Tibial artery (tissue), 4 donors: ENCODE results near the gene PRKCQ.

ENCODE experiments used
- DNase-seq, 2 donors: peaks; one replicate each; pipeline ENCODE4 v3.0.0-alpha.2; 2019
- H3K27ac ChIP-seq, 2 donors: fragments of 200-600 bp; sonication (generic) in 1 of 2; 1 replicate in 1 of 2; 2 replicates in 1 of 2; pipeline ENCODE4 v1.5.1; 2018 to 2019; ENCODE audit warnings: mild to moderate bottlenecking in 1 of 2
- H3K27me3 ChIP-seq, 2 donors: fragments of 200-600 bp; sonication (generic) in 1 of 2; one replicate each; pipeline versions ENCODE4 v1.5.1 to v1.6.0; 2016 to 2019
- H3K36me3 ChIP-seq, 3 donors: fragments of 200-600 bp; sonication (generic) in 2 of 3; one replicate each; pipeline ENCODE4 v1.5.1; 2016 to 2019; ENCODE audit warnings: mild to moderate bottlenecking in 2 of 3
- H3K4me1 ChIP-seq, 4 donors: fragments of 200-600 bp; sonication (generic) in 2 of 4; 1 replicate in 3 of 4; 2 replicates in 1 of 4; pipeline ENCODE4 v1.5.1; 2016 to 2019
- H3K4me3 ChIP-seq, 2 donors: fragments of 200-600 bp; sonication (generic) in 1 of 2; 1 replicate in 1 of 2; 2 replicates in 1 of 2; pipeline ENCODE4 v1.5.1; 2018 to 2019; ENCODE audit warnings: mild to moderate bottlenecking in 2 of 2
- H3K9me3 ChIP-seq, 3 donors: fragments of 200-600 bp; sonication (generic) in 1 of 3; one replicate each; pipeline ENCODE4 v1.5.1; 2016 to 2019
- intact Hi-C: fragments of 100-400 bp; cut with DNase I; formaldehyde crosslinking; loops from one replicate; pipeline ENCODE4 v1.15.0; 2023; ENCODE audit warnings: low total_unique reads
- TF ChIP-seq, protein P1 (sequence below), 2 experiments: fragments of 200-600 bp in 1 of 2; fragments of 450-650 bp in 1 of 2; IDR thresholded peaks; one replicate each; pipeline ENCODE4 v1.5.1; 2017 to 2019; ENCODE audit warnings: antibody characterized with exemption in 2 of 2, mild to moderate bottlenecking in 1 of 2, moderate library complexity in 1 of 2

The PRKCQ gene

DNA sequence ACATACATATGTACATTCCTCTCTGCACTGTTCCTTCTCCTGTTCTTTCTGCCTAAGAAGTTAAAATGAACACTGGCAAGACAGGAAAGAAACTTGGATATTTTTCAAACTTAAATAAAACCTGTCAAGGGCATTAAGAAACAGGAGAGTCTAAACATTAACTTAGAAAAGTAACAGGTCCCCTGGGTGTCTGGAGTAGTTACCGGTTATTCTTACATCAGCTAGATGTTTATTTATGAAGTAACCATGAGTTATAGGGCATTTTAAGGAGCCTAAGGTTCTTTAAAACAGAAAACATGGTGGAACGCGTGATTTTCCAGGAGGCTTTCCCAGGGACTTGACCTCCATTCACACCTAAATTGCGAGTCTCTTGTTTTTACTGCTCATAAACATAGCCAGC is 148.2 kb downstream of the PRKCQ start:
- Histone ChIP-seq H3K9me3 (no peaks in the 10 kb centered on the region), H3K27me3 (no peaks in the 10 kb centered on the region), H3K4me1 (no peaks in the 10 kb centered on the region), H3K36me3 (no peaks in the 10 kb centered on the region), H3K4me3 (no peak overlapping the region), H3K27ac (no peak overlapping the region)
- DNase-seq, result no peak
- TF ChIP-seq, protein P1, sequence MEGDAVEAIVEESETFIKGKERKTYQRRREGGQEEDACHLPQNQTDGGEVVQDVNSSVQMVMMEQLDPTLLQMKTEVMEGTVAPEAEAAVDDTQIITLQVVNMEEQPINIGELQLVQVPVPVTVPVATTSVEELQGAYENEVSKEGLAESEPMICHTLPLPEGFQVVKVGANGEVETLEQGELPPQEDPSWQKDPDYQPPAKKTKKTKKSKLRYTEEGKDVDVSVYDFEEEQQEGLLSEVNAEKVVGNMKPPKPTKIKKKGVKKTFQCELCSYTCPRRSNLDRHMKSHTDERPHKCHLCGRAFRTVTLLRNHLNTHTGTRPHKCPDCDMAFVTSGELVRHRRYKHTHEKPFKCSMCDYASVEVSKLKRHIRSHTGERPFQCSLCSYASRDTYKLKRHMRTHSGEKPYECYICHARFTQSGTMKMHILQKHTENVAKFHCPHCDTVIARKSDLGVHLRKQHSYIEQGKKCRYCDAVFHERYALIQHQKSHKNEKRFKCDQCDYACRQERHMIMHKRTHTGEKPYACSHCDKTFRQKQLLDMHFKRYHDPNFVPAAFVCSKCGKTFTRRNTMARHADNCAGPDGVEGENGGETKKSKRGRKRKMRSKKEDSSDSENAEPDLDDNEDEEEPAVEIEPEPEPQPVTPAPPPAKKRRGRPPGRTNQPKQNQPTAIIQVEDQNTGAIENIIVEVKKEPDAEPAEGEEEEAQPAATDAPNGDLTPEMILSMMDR (IDR thresholded peaks at IDR 0.05), result no peak
- intact Hi-C loops, result no loop called here

DNA sequence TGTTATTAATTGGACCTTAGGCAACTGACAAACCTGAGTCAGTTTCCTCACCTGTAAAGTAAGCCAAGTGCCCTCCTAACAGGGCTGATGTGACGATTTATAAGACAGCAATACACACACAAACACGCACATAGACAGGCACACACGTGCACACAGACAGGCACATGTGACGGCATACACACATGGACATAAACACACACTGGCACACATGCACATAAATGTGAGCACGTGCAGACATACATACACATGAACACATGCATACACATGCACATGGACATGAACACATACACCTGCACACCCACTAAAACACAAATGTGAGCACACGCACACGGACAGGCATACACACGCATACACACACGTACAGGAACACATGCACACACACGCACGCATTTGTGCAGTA is 148.9 kb downstream of the PRKCQ start:
- no peak overlapping the region for H3K4me3 ChIP-seq
- TF ChIP-seq, protein P1 (IDR thresholded peaks at IDR 0.05), result no peak
- intact Hi-C loops, result no loop called here
- no peaks in the 10 kb centered on the region for H3K9me3 ChIP-seq
- no peak for DNase-seq
- no peaks in the 10 kb centered on the region for H3K4me1 ChIP-seq
- H3K36me3 ChIP-seq, result no peaks in the 10 kb centered on the region
- no peak overlapping the region for H3K27ac ChIP-seq
- H3K27me3 ChIP-seq, result no peaks in the 10 kb centered on the region

DNA sequence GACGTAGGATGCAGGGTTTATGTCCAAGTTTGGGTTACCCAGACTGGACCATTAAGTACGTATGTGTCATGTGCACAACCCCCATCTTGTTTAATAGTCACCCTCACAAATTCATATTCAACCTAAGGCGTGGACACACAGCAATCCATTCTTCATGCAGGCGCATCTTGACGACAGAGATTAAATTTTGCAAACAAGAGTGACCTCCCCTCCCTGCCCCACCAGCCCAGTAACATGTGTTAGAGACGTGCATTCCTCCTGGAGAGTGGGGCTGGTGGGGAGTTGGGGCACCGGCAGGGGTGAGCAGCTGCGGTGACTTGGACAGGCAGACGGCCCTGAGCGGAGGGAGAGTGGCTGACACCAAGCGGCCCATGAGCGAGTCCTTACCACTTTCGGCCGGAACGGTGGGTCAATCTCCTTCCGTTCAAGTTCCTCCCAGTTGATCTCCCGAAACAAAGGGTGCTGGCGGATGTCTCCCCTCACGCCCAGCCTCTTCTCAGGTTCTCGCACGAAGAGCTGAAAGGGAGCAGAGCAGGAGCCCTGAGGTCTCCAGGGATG is 149.6 kb downstream of the PRKCQ start:
- no peaks in the 10 kb centered on the region for H3K36me3 ChIP-seq
- TF ChIP-seq, protein P1 (IDR thresholded peaks at IDR 0.05), result no peak
- DNase-seq, result no peak
- intact Hi-C loops, result no loop called here
- no peaks in the 10 kb centered on the region for H3K27me3 ChIP-seq
- H3K27ac ChIP-seq, result no peak overlapping the region
- no peaks in the 10 kb centered on the region for H3K4me1 ChIP-seq
- H3K4me3 ChIP-seq, result no peak overlapping the region
- H3K9me3 ChIP-seq, result no peaks in the 10 kb centered on the region

DNA sequence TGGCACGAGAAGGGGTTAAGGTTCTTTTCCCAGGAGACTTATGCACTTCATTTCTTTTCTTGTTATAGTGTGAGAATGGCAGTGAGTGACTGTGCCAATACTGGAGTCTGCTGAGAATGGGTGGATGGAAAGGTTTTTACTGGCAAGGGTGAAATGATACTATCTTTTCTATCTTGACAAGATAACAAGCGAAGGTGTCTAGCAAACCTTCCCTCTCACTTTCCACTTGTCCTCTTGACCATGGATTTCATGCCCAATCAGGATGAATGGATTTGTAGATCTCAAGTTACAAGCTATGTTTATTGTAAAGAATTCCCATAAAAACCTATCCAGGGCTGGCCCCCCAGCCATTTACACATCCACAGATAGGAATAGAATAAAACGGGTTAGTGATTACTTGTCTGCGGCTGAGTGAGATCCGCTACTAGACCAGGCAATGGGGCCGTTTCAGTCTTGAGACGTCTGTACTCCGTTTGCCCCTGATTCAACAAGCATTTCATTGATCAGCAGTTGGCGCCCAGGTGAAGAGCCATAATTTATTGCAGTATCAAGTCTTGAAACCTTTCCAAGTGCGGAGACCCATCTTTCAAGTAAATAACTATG is 152.6 kb downstream of the PRKCQ start:
- intact Hi-C loops, result no loop called here
- DNase-seq, result no peak
- no peaks in the 10 kb centered on the region for H3K27me3 ChIP-seq

DNA sequence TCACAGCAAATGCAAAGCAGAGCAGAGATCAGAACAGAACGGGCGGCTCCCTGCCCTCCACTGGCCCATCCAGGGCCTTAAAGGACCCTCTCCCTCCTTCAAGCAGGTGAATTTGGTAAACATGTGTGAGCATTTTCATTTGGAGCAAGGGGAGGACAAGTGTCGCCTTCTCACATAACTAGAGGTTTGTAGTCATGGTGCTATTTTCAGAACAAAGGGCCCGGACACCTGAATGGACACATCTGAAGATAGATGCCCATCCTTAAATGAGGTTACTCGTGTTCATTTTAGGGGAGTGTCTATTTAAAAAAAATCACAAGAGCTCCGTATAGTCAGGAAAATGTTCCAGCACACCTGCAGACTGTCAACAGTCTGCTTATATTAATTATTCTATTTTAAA is 153.8 kb downstream of the PRKCQ start:
- H3K4me3 ChIP-seq, result no peak overlapping the region
- no peaks in the 10 kb centered on the region for H3K4me1 ChIP-seq
- intact Hi-C loops, result no loop called here
- H3K27me3 ChIP-seq, result no peaks in the 10 kb centered on the region
- DNase-seq, result no peak
- TF ChIP-seq, protein P1 (IDR thresholded peaks at IDR 0.05), result no peak
- H3K9me3 ChIP-seq, result no peaks in the 10 kb centered on the region
- H3K27ac ChIP-seq, result no peak overlapping the region
- no peaks in the 10 kb centered on the region for H3K36me3 ChIP-seq

More for the DNA sequence above, 152.6 kb downstream of the PRKCQ start:
- no peaks in the 10 kb centered on the region for H3K9me3 ChIP-seq
- no peaks in the 10 kb centered on the region for H3K36me3 ChIP-seq
- H3K4me3 ChIP-seq, result no peak overlapping the region
- no peaks in the 10 kb centered on the region for H3K4me1 ChIP-seq
- TF ChIP-seq, protein P1 (IDR thresholded peaks at IDR 0.05), result no peak
- no peak overlapping the region for H3K27ac ChIP-seq
